Fibroblast of lung (primary cell): ENCODE results near the gene PKIB. TPM values are rescaled to one million over a fixed set of nuclear protein-coding genes. Genes with fewer than 3 reads are reported as not detected.
"Not testable (repeated sequence)": the region's sequence is repeated elsewhere in the genome, so short reads cannot be mapped to it uniquely, and the experiment has no call there.

Experiments used
- DNase-seq, 2 donors: peaks; one replicate each; pipeline versions ENCODE4 v3.0.0 to v3.0.0-alpha.2; 2010; ENCODE audit warnings: low read depth in 2 of 2
- H2AFZ ChIP-seq: 2 replicates; pipeline ENCODE4 v1.5.1; 2012; ENCODE audit warnings: low read length, control low read depth, inconsistent platforms
- H3K27ac ChIP-seq: 2 replicates; pipeline ENCODE4 v1.5.1; 2011; ENCODE audit warnings: low read length, control low read depth; ENCODE audit not compliant: insufficient read depth
- H3K27me3 ChIP-seq: 2 replicates; pipeline ENCODE4 v1.5.1; 2011; ENCODE audit warnings: mild to moderate bottlenecking, low read length; ENCODE audit not compliant: control insufficient read depth, insufficient read depth
- H3K36me3 ChIP-seq: 2 replicates; pipeline ENCODE4 v1.5.1; 2011; ENCODE audit warnings: low read length; ENCODE audit not compliant: control insufficient read depth, insufficient read depth
- H3K4me1 ChIP-seq: 2 replicates; pipeline ENCODE4 v1.5.1; 2011; ENCODE audit warnings: low read length; ENCODE audit not compliant: control insufficient read depth, insufficient read depth; ENCODE audit errors: extremely low read depth
- H3K4me2 ChIP-seq: 2 replicates; pipeline ENCODE4 v1.5.1; 2011; ENCODE audit warnings: low read length, control low read depth; ENCODE audit not compliant: insufficient read depth; ENCODE audit errors: extremely low read depth
- H3K4me3 ChIP-seq, 4 experiments: fragments of 200-600 bp in 1 of 4; sonication (generic) in 1 of 4; replicated peaks in 1 of 4; 2 replicates each; pipeline ENCODE4 v1.5.1; 2011 to 2016; ENCODE audit warnings: low read length in 4 of 4, low read depth in 3 of 4, mild to moderate bottlenecking in 3 of 4, control low read depth in 2 of 4, inconsistent platforms in 1 of 4, mixed read lengths in 1 of 4; ENCODE audit not compliant: insufficient read depth in 1 of 4; ENCODE audit errors: control extremely low read depth in 1 of 4
- H3K79me2 ChIP-seq: 2 replicates; pipeline ENCODE4 v1.5.1; 2012; ENCODE audit warnings: mild to moderate bottlenecking, low read length, inconsistent platforms; ENCODE audit not compliant: control insufficient read depth, insufficient read depth
- H3K9ac ChIP-seq: 2 replicates; pipeline ENCODE4 v1.5.1; 2011; ENCODE audit warnings: mild to moderate bottlenecking, low read length, control low read depth; ENCODE audit not compliant: insufficient read depth
- H3K9me3 ChIP-seq: 2 replicates; pipeline ENCODE4 v1.5.1; 2012; ENCODE audit warnings: low read depth, low read length; ENCODE audit not compliant: control insufficient read depth, insufficient read depth
- H4K20me1 ChIP-seq: 2 replicates; pipeline ENCODE4 v1.5.1; 2011; ENCODE audit warnings: low read length; ENCODE audit not compliant: control insufficient read depth, insufficient read depth; ENCODE audit errors: extremely low read depth
- EZH2 ChIP-seq: IDR thresholded peaks from 2 replicates; pipeline ENCODE4 v1.5.1; 2012; ENCODE audit warnings: low read length, control low read depth, mild to moderate bottlenecking; ENCODE audit errors: missing control alignments
- polyA plus RNA-seq, 2 donors: library from polyadenylated mRNA; depleted of rRNA in 1 of 2; stranded (reverse) in 1 of 2; unstranded in 1 of 2; fragments of >200 nt; gene quantifications; 2 replicates each; pipeline ENCODE4 v1.2.1, GENCODE V29; 2011 to 2012; ENCODE audit warnings: missing spikeins in 1 of 2
- total RNA-seq: library from RNA; depleted of rRNA; stranded (reverse); fragments of >200 nt; gene quantifications from 2 replicates; pipeline ENCODE4 v1.2.1, GENCODE V29; 2014
- TF ChIP-seq, protein P1 (sequence below), 2 donors: IDR thresholded peaks in 1 of 2; conservative IDR thresholded peaks in 1 of 2; 1 replicate in 1 of 2; 2 replicates in 1 of 2; pipeline ENCODE4 v1.5.1; 2011 to 2012; ENCODE audit warnings: low read length in 2 of 2, control low read depth in 1 of 2, inconsistent platforms in 1 of 2, low read depth in 1 of 2, mild to moderate bottlenecking in 1 of 2

The PKIB gene
- total and polyA plus RNA-seq, 2 donors (not counting 1 experiment from before 2014, with no cell fraction given): 1.3 to 4.4 TPM

- Histone ChIP-seq H3K79me2 (no peaks in the 10 kb centered on the region), H2AFZ (no peak overlapping the region), H3K4me1 (no peaks in the 10 kb centered on the region), H3K27me3 (no peaks in the 10 kb centered on the region), H3K36me3 (no peaks in the 10 kb centered on the region), H3K9ac (no peak overlapping the region), H3K27ac (no peak overlapping the region), H3K9me3 (no peaks in the 10 kb centered on the region), H3K4me3 (no peak overlapping the region), H3K4me2 (no peak overlapping the region), H4K20me1 (no peaks in the 10 kb centered on the region)
- TF ChIP-seq, protein P1, sequence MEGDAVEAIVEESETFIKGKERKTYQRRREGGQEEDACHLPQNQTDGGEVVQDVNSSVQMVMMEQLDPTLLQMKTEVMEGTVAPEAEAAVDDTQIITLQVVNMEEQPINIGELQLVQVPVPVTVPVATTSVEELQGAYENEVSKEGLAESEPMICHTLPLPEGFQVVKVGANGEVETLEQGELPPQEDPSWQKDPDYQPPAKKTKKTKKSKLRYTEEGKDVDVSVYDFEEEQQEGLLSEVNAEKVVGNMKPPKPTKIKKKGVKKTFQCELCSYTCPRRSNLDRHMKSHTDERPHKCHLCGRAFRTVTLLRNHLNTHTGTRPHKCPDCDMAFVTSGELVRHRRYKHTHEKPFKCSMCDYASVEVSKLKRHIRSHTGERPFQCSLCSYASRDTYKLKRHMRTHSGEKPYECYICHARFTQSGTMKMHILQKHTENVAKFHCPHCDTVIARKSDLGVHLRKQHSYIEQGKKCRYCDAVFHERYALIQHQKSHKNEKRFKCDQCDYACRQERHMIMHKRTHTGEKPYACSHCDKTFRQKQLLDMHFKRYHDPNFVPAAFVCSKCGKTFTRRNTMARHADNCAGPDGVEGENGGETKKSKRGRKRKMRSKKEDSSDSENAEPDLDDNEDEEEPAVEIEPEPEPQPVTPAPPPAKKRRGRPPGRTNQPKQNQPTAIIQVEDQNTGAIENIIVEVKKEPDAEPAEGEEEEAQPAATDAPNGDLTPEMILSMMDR (conservative IDR thresholded peaks at IDR 0.05 in 1 of 2, IDR thresholded peaks at IDR 0.05 in 1 of 2; ENCODE audit: low read depth in 1 of 2, low read length in 2 of 2): no peak
- no peak for TF ChIP-seq EZH2
- no peak for DNase-seq
Measured at GRCh38 chr6:122746688-122747087, 136.5 kb downstream of the PKIB start.

DNA sequence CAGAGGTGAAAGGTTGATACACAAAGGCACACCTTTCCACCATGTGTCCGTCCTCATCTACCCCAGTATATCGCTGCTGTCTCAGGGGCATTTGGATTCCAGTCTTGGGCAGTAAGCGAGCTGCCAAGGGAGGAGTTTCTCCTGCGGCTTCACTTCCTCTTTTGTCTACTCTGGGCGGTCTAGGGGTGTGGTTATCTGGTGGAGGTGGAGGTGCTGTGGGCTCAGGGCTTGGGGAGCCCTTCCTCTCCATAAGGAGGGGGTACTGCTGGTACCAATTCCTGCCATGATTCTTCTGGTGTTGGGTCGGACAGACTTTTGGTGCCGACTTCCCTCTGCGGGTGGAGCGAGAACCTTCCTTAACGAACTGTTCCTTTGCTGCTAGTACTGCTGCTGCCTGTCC, 137.4 kb downstream of the PKIB start:
- Histone ChIP-seq H3K36me3 (no peaks in the 10 kb centered on the region), H3K79me2 (no peaks in the 10 kb centered on the region), H3K4me3 (no peak overlapping the region), H3K9me3 (no peaks in the 10 kb centered on the region), H3K4me1 (no peaks in the 10 kb centered on the region), H4K20me1 (no peaks in the 10 kb centered on the region), H3K4me2 (no peak overlapping the region), H3K27me3 (no peaks in the 10 kb centered on the region), H2AFZ (no peak overlapping the region), H3K27ac (no peak overlapping the region), H3K9ac (no peak overlapping the region)
- TF ChIP-seq EZH2: no peak
- TF ChIP-seq, protein P1 (conservative IDR thresholded peaks at IDR 0.05 in 1 of 2, IDR thresholded peaks at IDR 0.05 in 1 of 2; ENCODE audit: low read depth in 1 of 2, low read length in 2 of 2): no peak
- no peak for DNase-seq

- not testable (repeated sequence) for H2AFZ ChIP-seq, H3K27ac ChIP-seq, H3K79me2 ChIP-seq, H3K36me3 ChIP-seq, H3K4me3 ChIP-seq, H4K20me1 ChIP-seq, H3K9ac ChIP-seq, DNase-seq, H3K27me3 ChIP-seq, H3K4me1 ChIP-seq, H3K4me2 ChIP-seq, H3K9me3 ChIP-seq
Measured at GRCh38 chr6:122748945-122749344, 138.7 kb downstream of the PKIB start.
